GM19025 (cell line): Measurements from ENCODE around the gene WDR18.

ENCODE experiments used
- ATAC-seq: cut with Tn5 transposase; IDR thresholded peaks from one replicate; pipeline ENCODE4 v1.9.1; 2021; ENCODE audit warnings: mild to moderate bottlenecking, low read depth, moderate library complexity; ENCODE audit not compliant: unreplicated experiment

Gene WDR18

DNA sequence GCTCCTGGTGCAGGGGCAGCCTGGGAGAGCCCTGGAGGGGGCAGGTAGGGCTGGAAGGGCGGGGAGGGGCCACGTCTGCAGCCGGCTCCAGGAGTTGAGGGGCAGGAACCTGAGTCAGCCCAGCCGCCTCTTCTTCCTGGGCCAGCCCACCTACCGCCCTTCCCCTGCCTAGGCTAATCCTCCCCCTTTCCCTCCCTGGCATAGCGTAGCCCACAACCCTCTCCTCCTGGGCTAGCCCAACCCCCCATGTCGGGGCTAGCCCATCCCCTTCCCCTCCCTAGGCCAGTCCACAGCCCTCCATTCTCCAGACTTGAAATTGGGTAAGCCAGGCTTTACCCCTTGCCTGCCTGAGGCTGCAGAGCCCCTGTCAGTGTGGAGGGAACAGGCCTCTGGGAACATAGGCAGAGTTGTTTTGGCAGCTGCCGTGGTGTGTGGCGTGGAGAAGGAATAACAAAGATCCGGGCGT, 20.6 kb upstream of the WDR18 start:
- no peak for ATAC-seq

GRCh38 chr19:964116-964520, 20.0 kb upstream of the WDR18 start:
- no peak for ATAC-seq

GRCh38 chr19:964761-965694, 19.1 kb upstream of the WDR18 start:
- ATAC-seq: no peak

DNA sequence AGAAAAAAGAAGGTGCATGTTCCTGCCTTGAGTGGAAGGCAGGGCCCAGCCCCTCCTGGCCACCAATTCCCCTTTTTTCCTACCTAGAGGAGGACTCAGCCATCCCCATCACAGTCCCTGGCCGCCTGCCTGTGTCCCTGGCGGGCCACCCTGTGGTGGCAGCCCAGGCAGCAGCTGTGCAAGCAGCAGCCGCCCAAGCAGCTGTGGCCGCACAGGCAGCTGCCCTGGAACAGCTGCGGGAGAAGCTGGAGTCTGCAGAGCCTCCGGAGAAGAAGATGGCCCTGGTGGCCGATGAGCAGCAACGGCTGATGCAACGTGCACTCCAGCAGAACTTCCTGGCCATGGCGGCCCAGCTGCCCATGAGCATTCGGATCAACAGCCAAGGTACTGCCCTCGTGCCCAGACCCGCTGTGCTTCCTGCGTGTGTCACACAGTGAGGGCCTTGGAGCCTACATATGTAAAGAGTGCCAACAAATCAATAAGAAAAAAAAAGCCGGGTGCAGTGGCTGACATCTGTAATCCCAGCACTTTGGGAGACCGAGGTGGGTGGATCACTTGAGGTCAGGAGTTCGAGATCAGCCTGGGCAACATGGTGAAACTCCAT, 17.6 kb upstream of the WDR18 start:
- ATAC-seq: no peak

GRCh38 chr19:970695-971094, 13.4 kb upstream of the WDR18 start:
- no peak for ATAC-seq

- ATAC-seq: no peak
These were observed 12.3 kb upstream of the WDR18 start for GRCh38 chr19:971795-972194.

DNA sequence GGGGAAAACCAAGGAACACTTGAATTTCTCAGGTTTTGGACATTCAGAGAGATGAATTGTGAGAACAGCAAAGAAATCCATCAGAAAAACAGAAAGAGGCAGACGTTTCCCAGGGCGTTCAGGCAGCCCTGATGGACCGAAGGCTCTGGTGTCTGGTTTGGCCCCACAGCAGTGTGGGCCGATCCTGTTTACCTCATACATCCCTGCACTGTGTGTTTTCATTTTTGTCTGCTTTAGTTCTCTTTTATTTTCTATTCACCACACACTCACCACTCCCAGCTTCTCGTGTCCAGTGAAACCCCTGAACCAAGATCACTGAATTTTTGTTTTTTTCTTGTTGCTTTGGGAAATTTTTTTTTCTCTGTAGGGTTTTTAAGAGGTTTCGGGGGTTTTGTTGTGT, 11.9 kb upstream of the WDR18 start:
- no peak for ATAC-seq

- ATAC-seq: no peak
These were observed 10.2 kb upstream of the WDR18 start for GRCh38 chr19:973726-974563.

DNA sequence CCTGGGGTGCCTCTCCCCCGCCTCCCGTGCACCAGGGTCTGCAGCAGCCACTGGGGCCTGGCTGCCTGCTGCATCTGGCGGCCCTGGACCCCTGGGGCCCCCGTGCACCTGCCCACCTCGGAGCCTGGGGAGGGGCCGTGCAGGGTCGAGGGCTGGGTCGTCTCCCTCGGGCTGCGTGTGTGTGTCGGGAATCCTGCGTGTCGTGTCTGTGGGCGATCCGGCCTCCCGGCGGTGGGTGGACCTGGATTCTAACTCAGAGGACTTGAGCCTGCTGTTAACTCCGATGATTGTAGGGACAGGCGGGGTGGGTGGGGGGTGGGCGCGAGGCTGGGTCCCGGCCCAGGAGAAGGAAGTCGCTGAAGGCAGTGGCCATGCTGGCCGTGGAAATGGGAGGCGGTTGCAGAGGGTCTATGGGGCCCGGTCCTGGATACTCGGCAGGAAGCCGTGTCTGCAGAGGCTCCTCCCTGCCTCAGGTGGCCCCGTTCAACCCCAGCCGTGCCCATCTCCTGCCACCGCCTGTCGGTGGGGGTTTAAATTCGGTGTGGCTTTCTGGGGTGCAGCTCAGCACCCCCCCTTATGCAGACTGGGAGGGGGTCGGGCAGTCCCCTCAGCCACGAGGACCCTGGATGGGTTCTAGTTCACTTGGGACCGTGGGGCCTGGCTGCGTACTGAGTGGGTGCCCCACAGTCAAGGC, 9.4 kb upstream of the WDR18 start:
- no peak for ATAC-seq

DNA sequence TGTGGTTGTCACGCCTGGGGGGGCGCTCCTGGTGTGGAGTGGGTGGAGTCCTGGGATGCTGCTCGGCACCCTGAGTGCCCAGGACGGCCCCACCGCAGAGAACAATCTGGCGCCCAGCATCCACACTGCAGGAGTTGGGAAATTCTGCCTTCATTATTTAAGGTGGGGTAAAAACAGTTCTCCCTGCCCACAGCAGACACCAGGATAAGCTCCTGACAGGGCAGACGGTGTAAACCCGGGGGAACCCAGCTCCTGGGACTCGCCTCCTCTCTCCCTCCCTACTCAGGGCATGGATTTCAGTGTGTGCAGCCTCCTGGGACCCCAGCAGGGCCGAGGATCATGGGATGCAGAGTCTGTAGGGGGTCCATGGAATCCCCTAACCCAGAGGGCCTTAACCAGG, 7.7 kb upstream of the WDR18 start:
- ATAC-seq: no peak

DNA sequence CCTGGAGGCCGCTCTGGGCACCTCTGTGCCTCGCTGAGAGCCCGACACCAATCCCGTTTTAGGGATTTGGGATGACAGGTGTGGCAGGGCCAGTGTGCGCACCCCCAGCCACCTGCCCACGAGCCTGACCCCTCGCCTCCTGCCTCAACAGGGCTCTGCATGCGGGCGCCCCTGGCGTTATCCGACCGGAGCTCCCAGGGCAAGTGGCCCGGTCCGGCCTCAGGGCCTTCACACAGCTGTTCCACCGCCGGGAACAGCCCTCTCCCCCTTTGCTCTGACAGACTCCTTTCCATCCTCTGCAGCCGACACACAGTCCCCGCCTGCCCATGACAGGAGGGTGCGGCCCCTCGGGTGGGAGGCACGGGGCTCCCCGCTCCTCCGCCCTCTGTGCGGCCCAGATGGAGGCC, 7.1 kb upstream of the WDR18 start:
- no peak for ATAC-seq

DNA sequence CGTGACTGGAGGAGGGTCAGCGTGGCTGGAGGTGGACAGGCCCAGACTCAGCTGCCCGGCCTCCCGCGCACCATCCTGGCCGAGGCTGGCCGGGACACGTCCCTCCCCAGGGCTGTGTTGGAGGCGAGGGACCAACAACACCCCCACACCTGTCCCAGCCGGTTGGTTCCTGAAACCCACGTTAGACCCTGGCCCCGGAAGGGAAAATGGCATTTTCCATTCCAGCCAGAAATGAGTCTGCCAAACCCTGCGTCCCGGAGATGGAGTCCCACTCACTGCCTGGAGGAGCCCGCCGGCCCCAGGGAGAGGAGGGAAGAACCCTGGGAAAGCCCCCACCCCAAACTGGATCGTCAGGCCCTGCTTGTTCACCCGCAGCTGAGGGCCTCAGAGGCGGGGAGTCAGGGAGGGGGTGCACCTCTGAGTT, 4.8 kb upstream of the WDR18 start:
- no peak for ATAC-seq

- ATAC-seq: no peak
These were observed 3.8 kb upstream of the WDR18 start for GRCh38 chr19:980133-980998.

DNA sequence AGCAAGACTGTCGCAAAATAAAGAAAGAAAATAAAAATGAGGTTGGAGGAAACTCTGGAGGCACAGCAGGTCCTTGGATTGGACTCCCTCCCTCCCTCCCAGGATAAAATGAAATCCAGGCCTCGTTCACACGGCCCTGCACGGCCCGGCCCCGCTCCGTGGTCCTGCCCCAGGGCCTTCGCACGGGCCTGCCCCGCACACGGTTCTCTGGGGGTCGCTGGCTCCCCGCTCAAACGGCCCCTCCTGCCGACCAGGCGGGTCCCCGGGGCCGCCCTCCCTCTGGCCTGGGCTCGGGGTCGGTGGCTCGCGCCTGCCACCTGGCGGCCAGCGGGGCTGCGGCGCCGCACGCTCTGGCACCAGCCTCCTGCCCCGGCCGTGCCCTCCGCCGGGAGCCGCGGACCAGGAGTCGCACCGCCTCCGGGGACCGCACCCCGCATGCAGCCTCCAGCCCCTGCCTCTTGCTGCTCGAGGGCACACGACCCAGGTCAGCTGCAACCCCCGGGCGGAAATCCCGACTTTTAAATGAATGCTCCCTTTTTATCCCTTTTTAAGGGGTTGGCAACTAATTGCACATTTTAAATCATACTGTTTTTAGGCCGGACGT, 1.5 kb upstream of the WDR18 start:
- no peak for ATAC-seq

DNA sequence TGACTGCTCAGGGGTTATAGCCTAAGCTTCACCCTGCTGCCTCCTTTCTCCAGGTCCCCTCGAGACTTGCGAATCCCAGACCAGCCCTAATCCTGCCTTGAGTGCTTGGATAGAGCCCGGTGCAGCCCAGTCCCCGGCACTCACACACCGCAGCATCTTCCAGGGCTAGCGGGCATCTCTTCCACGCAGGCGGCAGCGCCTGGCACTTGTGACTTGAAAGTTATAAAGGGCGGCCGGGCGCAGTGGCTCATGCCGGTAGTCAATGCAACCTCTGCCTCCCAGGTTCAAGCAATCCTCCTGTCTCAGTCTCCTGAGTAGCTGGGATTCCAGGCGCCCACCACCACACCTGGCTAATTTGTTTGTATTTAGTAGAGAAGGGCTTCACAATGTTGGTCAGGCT, 1.9 kb downstream of the WDR18 start:
- ATAC-seq: no peak

DNA sequence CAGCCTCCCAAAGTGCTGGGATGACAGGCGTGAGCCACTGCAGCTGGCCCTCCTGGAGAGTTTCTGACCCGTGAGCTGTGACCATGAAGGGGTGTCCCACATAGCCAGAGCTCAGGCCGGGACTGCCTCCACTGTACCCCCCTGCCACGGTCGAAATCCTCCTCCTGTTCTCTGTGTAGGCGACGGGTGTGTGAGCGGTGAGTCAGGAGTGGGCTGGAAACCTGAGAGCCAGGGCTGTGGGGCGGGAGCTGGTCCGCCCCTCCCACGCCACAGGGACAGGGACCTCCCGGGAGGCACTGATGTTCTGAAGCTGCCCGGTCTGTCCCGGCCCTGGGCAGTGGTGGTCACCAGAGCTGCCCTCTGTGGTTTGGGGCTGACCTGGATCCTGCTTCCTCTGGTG, 3.9 kb downstream of the WDR18 start:
- no peak for ATAC-seq

DNA sequence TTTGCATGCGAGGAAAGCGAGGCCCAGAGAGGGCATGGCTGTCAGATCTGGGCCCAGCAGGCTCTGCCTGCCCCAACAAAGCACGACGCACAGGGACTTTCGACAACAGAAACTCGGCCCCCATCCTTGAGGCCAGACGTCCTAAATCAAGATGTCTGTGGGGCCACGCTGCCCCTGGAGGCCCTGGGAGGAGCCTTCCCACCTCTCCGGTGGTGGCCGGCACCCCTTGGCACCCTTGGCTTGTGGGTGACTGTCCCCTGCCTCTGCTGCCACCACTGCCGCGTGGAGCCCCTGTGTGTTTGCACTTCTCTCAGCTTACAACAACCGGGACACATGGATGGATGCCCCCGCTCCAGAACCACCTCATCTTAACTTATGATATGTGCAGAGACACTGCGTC, 4.4 kb downstream of the WDR18 start:
- no peak for ATAC-seq

DNA sequence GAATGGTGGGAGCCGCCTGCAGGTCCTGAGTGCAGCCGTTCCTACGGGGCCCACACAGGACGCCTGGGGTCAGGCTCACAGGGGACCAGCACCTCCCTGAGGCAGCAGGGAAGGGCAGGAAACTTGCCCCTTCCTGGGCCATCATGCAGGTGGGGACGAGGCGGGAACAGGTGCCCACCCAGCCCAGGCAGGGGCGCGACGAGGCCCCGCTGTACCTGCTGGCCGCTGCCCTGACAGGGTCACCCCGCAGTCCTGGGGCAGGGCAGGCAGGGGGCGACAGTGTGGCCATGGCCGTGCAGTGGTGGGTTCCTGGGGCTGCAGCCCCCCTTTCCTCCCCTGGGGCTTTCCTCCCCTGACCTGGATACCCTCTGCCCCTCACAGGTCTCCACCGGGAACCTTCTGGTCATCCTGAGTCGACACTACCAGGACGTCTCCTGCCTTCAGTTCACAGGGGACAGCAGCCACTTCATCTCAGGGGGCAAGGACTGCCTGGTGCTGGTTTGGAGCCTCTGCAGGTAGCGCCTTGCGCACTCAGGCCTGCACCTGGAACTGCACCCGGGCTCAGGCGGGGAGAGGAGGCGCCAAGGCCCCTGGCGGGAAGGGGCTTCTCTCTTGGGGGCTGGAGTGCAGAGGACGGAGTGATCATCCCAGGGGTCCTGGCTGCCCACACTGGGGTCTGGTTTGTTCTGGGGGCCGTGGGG, 5.4 kb downstream of the WDR18 start:
- ATAC-seq: no peak
